Measurements from ENCODE around the gene FER. TPM values are rescaled to one million over a fixed set of nuclear protein-coding genes. Genes with fewer than 3 reads are reported as not detected.

The FER gene
- total RNA-seq, 1 donor from 2014 or later, result 19.2 TPM

- Histone ChIP-seq H3K27ac (no peak overlapping the region), H3K9me3 (no peaks in the 10 kb centered on the region), H3K27me3 (no peaks in the 10 kb centered on the region), H3K4me1 (no peaks in the 10 kb centered on the region), H3K36me3 (no peaks in the 10 kb centered on the region), H3K4me3 (no peak overlapping the region)
- no peak for DNase-seq (ENCODE audit: extremely low spot score in 2 of 2)
- TF ChIP-seq CTCF (IDR thresholded peaks at IDR 0.05), result no peak
- TF ChIP-seq POLR2AphosphoS5 (IDR thresholded peaks at IDR 0.05; ENCODE audit: insufficient read depth in 1 of 2, low read depth in 1 of 2), result no peak
- no peak for TF ChIP-seq POLR2A (IDR thresholded peaks at IDR 0.05)
- intact Hi-C loops (cut with DNase I), result no loop called here
These were observed 50.3 kb downstream of the FER start for GRCh38 chr5:108797986-108798385.

- no peak for DNase-seq (ENCODE audit: extremely low spot score in 2 of 2)
- intact Hi-C loops (cut with DNase I), result no loop called here
- H3K4me1 ChIP-seq, result no peaks in the 10 kb centered on the region
- no peaks in the 10 kb centered on the region for H3K36me3 ChIP-seq
- TF ChIP-seq POLR2AphosphoS5 (IDR thresholded peaks at IDR 0.05; ENCODE audit: insufficient read depth in 1 of 2, low read depth in 1 of 2) (no peak), CTCF (IDR thresholded peaks at IDR 0.05) (no peak), POLR2A (IDR thresholded peaks at IDR 0.05) (no peak)
- H3K9me3 ChIP-seq, result no peaks in the 10 kb centered on the region
- H3K27me3 ChIP-seq, result no peaks in the 10 kb centered on the region
- H3K27ac ChIP-seq, result no peak overlapping the region
- H3K4me3 ChIP-seq, result no peak overlapping the region
These were observed 51.0 kb downstream of the FER start for GRCh38 chr5:108798513-108799265.

GRCh38 chr5:108801301-108801700 lies 53.6 kb downstream of the FER start:
- TF ChIP-seq POLR2AphosphoS5 (IDR thresholded peaks at IDR 0.05; ENCODE audit: insufficient read depth in 1 of 2, low read depth in 1 of 2) (no peak), POLR2A (IDR thresholded peaks at IDR 0.05) (no peak)
- H3K4me3 ChIP-seq, result no peak overlapping the region
- intact Hi-C loops (cut with DNase I), result no loop called here
- no peaks in the 10 kb centered on the region for H3K36me3 ChIP-seq
- H3K27ac ChIP-seq, result no peak overlapping the region
- no peak for DNase-seq (ENCODE audit: extremely low spot score in 2 of 2)
- H3K27me3 ChIP-seq, result no peaks in the 10 kb centered on the region
- H3K4me1 ChIP-seq, result no peaks in the 10 kb centered on the region
- H3K9me3 ChIP-seq, result no peaks in the 10 kb centered on the region

GRCh38 chr5:108801776-108802175 lies 54.1 kb downstream of the FER start:
- Histone ChIP-seq H3K27me3 (no peaks in the 10 kb centered on the region), H3K36me3 (no peaks in the 10 kb centered on the region), H3K4me3 (no peak overlapping the region), H3K27ac (no peak overlapping the region), H3K9me3 (no peaks in the 10 kb centered on the region), H3K4me1 (no peaks in the 10 kb centered on the region)
- DNase-seq (ENCODE audit: extremely low spot score in 2 of 2), result no peak
- no peak for TF ChIP-seq POLR2A (IDR thresholded peaks at IDR 0.05)
- TF ChIP-seq POLR2AphosphoS5 (IDR thresholded peaks at IDR 0.05; ENCODE audit: insufficient read depth in 1 of 2, low read depth in 1 of 2), result no peak
- no peak for TF ChIP-seq CTCF (IDR thresholded peaks at IDR 0.05)
- intact Hi-C loops (cut with DNase I), result no loop called here

- intact Hi-C loops (cut with DNase I), result no loop called here
- no peak for DNase-seq (ENCODE audit: extremely low spot score in 2 of 2)
- H3K36me3 ChIP-seq, result no peaks in the 10 kb centered on the region
These were observed 63.0 kb downstream of the FER start for GRCh38 chr5:108810717-108811116.

More at GRCh38 chr5:108810717-108811116, 63.0 kb downstream of the FER start:
- Histone ChIP-seq H3K27me3 (no peaks in the 10 kb centered on the region), H3K4me1 (peaks cover 11% of the 10 kb centered on the region), H3K27ac (no peak overlapping the region), H3K4me3 (no peak overlapping the region), H3K9me3 (no peaks in the 10 kb centered on the region)
- TF ChIP-seq POLR2AphosphoS5 (IDR thresholded peaks at IDR 0.05; ENCODE audit: insufficient read depth in 1 of 2, low read depth in 1 of 2) (no peak), POLR2A (IDR thresholded peaks at IDR 0.05) (no peak), CTCF (IDR thresholded peaks at IDR 0.05) (no peak)
